RWPE2 (cell line): ENCODE data around the gene ARID5B.

ENCODE experiments used
- ATAC-seq: fragments of 200-7000 bp; cut with Tn5 transposase; 3 replicates; pipeline ENCODE4 v1.9.1; 2021; ENCODE audit warnings: low read depth
- DNase-seq: peaks from one replicate; pipeline ENCODE4 v3.0.0-alpha.2; 2020; ENCODE audit warnings: low spot score
- H3K27ac ChIP-seq: fragments of 450-650 bp; 2 replicates; pipeline ENCODE4 v1.5.1; 2017; ENCODE audit warnings: mild to moderate bottlenecking; ENCODE audit not compliant: poor library complexity, severe bottlenecking
- H3K27me3 ChIP-seq: fragments of 250-450 bp; sonication (Bioruptor Pico); 2 replicates; pipeline ENCODE4 v1.5.1; 2021; ENCODE audit warnings: mild to moderate bottlenecking, moderate library complexity; ENCODE audit not compliant: insufficient read depth, poor library complexity, severe bottlenecking
- H3K36me3 ChIP-seq: fragments of 250-450 bp; sonication (Bioruptor Pico); 2 replicates; pipeline ENCODE4 v1.5.1; 2020; ENCODE audit warnings: low read depth, mild to moderate bottlenecking, moderate library complexity
- H3K4me1 ChIP-seq: fragments of 250-450 bp; sonication (Bioruptor Pico); 2 replicates; pipeline ENCODE4 v1.5.1; 2021; ENCODE audit warnings: mild to moderate bottlenecking, moderate library complexity; ENCODE audit not compliant: insufficient read depth, poor library complexity, severe bottlenecking
- H3K4me3 ChIP-seq: fragments of 250-450 bp; sonication (Bioruptor Pico); 2 replicates; pipeline ENCODE4 v1.5.1; 2021; ENCODE audit warnings: mild to moderate bottlenecking, moderate library complexity; ENCODE audit not compliant: severe bottlenecking
- H3K9me3 ChIP-seq: fragments of 250-450 bp; sonication (Bioruptor Pico); 2 replicates; pipeline ENCODE4 v1.5.1; 2021; ENCODE audit warnings: mild to moderate bottlenecking, moderate library complexity; ENCODE audit not compliant: severe bottlenecking
- TF ChIP-seq, protein P1 (sequence below): fragments of 450-650 bp; IDR thresholded peaks from one replicate; pipeline ENCODE4 v1.5.1; 2017; ENCODE audit warnings: mild to moderate bottlenecking, moderate library complexity; ENCODE audit not compliant: poor library complexity, severe bottlenecking

ARID5B gene

DNA sequence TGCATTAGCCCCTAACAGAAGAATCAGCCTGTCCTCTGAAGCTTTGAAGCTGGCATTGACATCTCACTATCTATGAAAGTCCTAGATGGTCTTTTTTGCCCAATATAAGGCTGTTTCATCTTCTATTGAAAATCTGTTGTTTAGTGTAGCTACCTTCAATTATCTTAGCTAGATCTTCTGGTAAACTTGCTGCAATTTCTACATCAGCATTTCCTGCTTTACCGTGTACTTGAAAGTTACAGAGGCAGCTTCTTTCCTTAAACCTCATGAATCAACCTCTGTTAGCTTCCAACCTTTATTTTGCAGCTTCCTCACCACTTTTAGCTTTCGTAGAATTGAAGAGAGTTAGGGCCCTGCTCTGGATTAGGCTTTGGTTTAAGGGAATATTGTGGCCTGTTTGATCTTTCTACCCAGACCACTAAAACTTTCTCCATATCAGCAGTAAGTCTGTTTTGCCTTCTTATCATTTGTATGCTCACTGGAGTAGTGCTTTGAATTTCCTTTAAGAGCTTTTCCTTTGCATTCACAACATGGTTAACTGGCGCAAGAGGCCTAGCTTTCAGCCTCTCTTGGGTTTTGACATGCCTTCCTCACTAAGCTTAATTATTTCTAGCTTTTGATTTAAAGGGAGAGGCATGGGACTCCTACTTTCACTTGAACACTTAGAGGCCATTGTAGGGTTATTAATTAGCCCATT, 32.5 kb downstream of the ARID5B start:
- TF ChIP-seq, protein P1, sequence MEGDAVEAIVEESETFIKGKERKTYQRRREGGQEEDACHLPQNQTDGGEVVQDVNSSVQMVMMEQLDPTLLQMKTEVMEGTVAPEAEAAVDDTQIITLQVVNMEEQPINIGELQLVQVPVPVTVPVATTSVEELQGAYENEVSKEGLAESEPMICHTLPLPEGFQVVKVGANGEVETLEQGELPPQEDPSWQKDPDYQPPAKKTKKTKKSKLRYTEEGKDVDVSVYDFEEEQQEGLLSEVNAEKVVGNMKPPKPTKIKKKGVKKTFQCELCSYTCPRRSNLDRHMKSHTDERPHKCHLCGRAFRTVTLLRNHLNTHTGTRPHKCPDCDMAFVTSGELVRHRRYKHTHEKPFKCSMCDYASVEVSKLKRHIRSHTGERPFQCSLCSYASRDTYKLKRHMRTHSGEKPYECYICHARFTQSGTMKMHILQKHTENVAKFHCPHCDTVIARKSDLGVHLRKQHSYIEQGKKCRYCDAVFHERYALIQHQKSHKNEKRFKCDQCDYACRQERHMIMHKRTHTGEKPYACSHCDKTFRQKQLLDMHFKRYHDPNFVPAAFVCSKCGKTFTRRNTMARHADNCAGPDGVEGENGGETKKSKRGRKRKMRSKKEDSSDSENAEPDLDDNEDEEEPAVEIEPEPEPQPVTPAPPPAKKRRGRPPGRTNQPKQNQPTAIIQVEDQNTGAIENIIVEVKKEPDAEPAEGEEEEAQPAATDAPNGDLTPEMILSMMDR, result no peak
- H3K9me3 ChIP-seq, result peaks cover 3% of the 10 kb centered on the region
- H3K4me1 ChIP-seq, result peaks cover 38% of the 10 kb centered on the region
- no peak for DNase-seq
- no peaks in the 10 kb centered on the region for H3K27me3 ChIP-seq
- H3K27ac ChIP-seq, result no peak overlapping the region
- no peak overlapping the region for H3K4me3 ChIP-seq
- H3K36me3 ChIP-seq, result peaks cover 9% of the 10 kb centered on the region
- no peak for ATAC-seq

GRCh38 chr10:61935077-61935476, 33.6 kb downstream of the ARID5B start:
- H3K36me3 ChIP-seq, result peaks cover 10% of the 10 kb centered on the region
- TF ChIP-seq, protein P1, result no peak
- no peak for DNase-seq
- peaks cover 3% of the 10 kb centered on the region for H3K9me3 ChIP-seq
- no peak for ATAC-seq
- no peaks in the 10 kb centered on the region for H3K27me3 ChIP-seq
- H3K4me1 ChIP-seq, result peaks cover 48% of the 10 kb centered on the region
- no peak overlapping the region for H3K27ac ChIP-seq
- no peak overlapping the region for H3K4me3 ChIP-seq

GRCh38 chr10:61936770-61937169, 35.3 kb downstream of the ARID5B start:
- Histone ChIP-seq H3K27ac (peak overlapping the region; percentile 95), H3K4me1 (peaks cover 42% of the 10 kb centered on the region), H3K27me3 (no peaks in the 10 kb centered on the region), H3K4me3 (no peak overlapping the region), H3K36me3 (peaks cover 11% of the 10 kb centered on the region), H3K9me3 (no peaks in the 10 kb centered on the region)
- ATAC-seq (no peak), DNase-seq (no peak)
- TF ChIP-seq, protein P1, result no peak

GRCh38 chr10:61937631-61938351, 36.3 kb downstream of the ARID5B start:
- Histone ChIP-seq H3K9me3 (no peaks in the 10 kb centered on the region), H3K27ac (peak overlapping the region; percentile 95), H3K36me3 (peaks cover 15% of the 10 kb centered on the region), H3K4me3 (no peak overlapping the region), H3K27me3 (no peaks in the 10 kb centered on the region), H3K4me1 (peaks cover 40% of the 10 kb centered on the region)
- DNase-seq (no peak), ATAC-seq (peak; percentile 81)
- TF ChIP-seq, protein P1, result no peak
